Islet precursor cell (in vitro differentiated cells): ENCODE data around the gene GATD1.

Experiments
- DNase-seq: peaks from one replicate; pipeline ENCODE4 v3.0.0-alpha.2; 2018

Gene GATD1

GRCh38 chr11:794766-795633, 17.7 kb upstream of the GATD1 start:
- DNase-seq, result no peak

DNA sequence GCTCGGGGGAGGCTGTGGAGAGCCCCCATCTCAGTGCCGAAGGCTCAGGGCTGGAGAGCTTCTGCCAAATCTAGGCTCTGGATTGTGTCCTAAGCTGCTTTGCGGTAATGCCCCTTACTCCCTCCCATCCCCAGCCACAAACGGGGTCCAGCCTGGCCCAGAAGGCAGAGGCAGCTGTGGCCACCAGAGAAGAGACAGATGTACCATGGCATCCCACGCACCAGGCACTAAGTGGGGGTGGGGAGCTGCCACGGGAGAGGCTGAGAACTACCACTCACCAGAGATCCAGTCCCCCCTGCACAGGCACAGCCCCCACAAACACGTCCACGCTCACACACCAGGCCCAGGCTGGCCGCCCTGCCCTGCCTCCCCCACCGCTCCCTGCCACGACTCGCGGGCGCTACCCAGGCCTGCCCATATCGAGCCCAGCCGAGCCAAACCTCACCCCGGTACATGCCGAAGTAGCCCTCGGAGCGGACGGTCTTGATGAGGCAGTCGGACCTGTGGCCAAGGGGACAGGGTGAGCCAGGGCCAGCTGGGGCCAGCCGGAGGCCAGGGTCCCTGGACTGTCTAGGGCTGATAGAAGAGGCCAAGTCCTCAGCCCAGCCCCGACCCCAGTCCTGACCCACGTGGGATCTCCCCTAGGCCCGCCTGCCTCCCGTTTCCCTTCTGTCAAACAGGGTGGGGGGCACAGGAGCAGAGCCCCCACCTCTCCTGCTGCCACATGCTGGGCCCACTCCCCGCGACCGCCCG, 16.9 kb upstream of the GATD1 start:
- no peak for DNase-seq

- no peak for DNase-seq
Measured at GRCh38 chr11:793556-793955, 16.3 kb upstream of the GATD1 start.

GRCh38 chr11:792873-793272, 15.6 kb upstream of the GATD1 start:
- DNase-seq, result no peak

- no peak for DNase-seq
Measured at GRCh38 chr11:792535-792821, 15.2 kb upstream of the GATD1 start.

- DNase-seq, result no peak
Measured at GRCh38 chr11:791658-792534, 14.6 kb upstream of the GATD1 start.

DNA sequence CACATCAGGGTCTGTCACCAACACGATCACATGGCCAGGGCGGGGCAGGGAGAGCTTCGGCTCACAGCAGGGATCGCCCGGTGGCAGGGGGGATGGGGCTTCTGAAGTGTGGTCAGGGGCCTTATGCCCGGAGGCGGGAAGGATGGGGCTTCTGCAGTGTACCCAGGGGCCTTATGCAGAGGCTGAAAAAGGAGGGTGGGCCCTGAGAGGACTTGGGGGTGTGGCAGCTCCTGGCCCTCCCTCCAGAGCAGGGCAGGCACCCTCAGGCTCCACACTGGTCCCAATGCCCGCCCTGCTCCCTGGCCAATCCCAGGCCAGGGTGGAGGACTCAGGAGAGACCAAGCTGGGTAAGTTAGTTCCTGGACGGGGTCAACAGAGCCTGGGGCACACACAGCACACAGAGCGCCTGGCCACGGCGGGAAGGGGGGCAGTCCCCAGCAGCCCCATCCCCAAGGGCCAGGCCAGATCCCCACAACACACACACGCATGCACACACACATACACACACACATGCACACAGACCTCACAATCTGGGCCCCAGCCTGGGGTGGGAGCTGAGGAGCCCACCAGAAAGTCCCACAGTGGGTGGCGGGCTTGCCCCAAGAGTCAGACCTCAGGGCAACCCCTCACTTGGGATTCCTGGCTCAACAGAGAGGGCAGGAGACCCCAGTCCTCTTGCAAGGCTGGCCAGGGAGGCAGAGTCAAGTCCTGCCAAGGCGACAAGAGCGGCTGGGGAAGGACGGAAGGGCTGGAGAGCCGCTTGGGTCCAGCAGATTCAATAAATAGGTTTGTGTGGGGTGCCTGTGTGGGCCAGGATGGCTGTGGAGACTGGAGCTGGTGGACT, 13.7 kb upstream of the GATD1 start:
- no peak for DNase-seq

DNA sequence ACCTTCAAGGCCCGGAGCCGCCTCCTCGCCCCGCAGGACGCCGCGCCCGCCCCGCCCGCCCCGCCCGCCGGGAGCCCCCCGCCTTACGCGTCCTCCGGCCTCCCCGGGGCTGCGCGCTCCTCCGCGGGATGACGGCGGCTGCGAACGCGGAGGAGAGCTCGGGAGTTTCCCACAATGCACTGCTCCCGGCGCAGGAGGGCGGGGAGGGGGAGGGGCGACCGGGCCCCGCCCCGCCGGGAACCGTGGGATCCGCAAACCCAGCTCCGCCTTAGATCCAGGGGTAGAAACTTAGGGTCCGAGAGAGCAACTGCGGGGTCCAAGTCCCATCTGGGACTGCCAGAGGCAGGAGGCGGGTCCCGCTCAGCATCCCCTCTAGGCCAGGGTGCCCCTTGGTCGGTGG, 12.7 kb upstream of the GATD1 start, which contains the start of gene CEND1:
TSS of gene CEND1 (minus strand) at position 148 of the 400 bp plus-strand sequence. CDS start 1,514 bp downstream, outside the sequence.
- DNase-seq, result no peak

GRCh38 chr11:788953-789940, 12.0 kb upstream of the GATD1 start:
- no peak for DNase-seq

DNA sequence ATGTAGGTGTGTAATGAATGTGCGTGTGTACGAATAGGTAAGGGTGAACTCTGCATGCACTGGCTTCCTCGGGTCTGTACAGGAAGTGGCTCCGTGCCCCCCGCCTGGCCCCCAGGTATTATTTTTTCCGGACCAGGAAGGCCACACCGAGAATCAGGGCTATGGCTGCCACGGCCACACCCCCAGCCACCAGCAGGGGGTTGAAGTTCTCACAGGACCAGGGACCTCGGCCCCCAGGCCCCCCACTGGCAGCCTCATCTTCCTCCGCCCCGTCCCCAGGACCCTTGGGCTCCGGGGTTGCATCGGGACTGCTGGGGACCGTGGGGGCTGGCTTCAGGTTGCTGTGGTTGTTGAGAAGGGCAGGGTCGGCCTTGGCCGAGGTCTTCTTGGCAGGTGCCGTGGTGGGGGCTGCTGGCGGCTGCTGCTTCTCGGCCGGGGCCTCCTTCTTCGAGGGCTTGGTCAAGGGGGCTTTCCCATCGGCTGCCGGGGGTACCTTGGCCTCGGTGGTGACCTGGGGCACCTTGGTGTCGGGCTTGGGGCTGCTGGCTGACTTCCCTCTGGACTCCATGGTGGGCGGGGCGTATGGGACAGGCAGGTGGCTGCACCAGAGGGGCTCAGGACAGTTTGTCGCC, 10.8 kb upstream of the GATD1 start:
- DNase-seq, result no peak

DNA sequence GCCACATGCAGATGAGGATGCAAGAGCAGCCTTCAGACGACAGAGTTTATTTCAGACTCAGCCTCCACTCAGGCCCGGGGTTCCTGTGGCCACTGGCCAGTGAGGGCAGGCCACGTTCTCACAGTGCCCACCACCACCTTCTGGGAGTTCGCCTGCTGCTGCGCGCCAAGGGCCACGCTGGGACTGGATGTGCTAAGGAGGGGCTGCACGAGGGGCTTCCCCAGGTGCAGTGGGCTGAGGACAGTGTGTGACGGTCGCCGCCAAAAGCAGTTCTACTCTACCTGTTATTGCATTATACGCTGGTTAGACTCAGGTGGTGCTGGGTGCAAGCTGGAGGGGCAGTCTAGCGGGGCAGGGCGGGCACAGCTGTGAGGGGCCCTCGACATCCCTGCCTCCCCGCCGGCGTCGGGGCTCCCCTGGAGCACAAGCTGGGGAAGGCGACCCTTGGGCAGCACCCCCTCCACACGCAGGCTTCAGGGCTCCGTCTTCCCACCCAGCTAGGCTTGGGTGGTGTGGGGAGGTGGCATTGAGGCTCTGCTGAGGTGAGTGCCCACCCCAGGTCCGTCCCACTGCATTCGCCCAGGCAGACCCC, 9.9 kb upstream of the GATD1 start:
- no peak for DNase-seq

- no peak for DNase-seq
Measured at GRCh38 chr11:786235-787083, 9.2 kb upstream of the GATD1 start.

GRCh38 chr11:783581-784015, 6.3 kb upstream of the GATD1 start:
- peak; percentile 97 for DNase-seq

DNA sequence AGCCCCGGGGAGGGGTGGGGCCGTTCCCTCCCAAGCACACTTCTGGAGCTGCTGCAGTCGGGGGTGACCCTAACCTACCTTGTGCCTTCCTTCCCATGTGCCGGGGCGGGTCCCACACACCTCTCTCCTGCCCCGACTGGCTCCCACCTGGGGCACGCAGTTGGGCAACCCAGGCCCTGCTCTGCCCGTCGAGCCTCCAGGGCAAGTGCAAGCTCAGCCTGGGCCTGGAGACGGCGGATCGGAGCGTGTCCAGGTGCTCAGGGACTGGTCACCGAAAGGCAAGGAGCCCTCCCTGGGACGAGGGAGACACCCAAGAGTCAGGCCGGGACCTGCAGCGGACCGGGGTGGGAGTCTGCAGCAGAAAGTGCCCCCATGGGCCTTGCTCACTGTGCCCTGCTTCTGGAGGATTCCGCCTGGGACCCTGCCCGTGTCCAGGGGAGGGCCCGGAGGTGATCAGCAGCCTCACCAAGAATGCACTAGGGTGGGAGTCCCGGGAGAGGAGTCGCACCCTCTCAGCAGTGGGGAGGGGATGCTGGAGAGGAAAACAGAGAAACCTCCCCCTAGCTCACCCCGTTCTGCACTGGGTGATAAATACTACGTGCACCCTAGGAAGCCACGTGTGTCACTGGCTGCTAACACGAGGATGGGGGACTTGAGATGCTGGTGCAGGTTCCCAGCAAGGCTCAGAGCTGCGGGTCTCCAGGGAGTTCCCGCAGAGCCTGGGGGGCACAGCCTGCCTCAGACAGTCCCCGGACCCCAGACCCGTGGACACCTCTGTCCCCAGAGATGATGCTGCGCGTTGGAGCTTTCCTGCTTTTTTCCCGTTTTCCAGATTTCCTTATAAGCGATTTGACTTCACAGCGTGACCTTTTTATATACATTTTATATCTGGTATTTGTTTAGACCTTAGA, 5.2 kb upstream of the GATD1 start:
- DNase-seq, result no peak

DNA sequence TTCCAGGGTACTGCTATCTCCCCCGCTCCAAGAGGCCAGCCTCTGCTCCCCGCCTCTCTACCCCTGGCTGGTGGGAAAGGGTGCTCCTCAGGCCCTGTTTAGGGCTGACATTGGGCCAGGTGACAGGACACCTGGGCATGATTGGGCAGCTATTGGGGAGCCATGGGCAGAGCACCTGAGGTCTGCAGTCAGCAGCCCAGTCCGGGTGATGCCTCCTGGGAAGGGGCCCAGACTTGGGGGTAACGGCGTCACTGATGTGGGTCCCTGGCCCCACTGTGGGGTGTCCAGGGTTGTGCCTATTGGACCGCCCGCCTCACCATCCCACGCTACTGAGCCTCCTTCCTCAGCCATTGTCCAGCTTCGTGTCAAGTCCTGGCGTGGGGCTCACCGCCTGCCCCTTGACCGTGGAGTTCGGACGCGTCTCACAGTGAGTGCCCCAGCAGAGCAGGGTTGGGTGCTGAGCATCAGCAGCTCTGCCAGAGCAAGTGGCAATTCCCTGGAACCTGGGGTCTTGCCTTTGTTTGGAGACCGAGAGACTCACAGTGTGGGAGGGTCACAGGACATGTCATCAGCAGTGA, 2.8 kb upstream of the GATD1 start:
- DNase-seq, result no peak

GRCh38 chr11:778976-779954, 2.0 kb upstream of the GATD1 start:
- no peak for DNase-seq
